GM21360 (cell line): Measurements from ENCODE around the gene STK24.

Experiments used
- ATAC-seq: cut with Tn5 transposase; IDR thresholded peaks from one replicate; pipeline ENCODE4 v1.9.1; 2021; ENCODE audit warnings: mild to moderate bottlenecking, moderate library complexity; ENCODE audit not compliant: unreplicated experiment

The STK24 gene

GRCh38 chr13:98396071-98396710 is 180.7 kb downstream of the STK24 start:
- no peak for ATAC-seq
